ENCODE data around the gene UNC93B1.

UNC93B1 gene

DNA sequence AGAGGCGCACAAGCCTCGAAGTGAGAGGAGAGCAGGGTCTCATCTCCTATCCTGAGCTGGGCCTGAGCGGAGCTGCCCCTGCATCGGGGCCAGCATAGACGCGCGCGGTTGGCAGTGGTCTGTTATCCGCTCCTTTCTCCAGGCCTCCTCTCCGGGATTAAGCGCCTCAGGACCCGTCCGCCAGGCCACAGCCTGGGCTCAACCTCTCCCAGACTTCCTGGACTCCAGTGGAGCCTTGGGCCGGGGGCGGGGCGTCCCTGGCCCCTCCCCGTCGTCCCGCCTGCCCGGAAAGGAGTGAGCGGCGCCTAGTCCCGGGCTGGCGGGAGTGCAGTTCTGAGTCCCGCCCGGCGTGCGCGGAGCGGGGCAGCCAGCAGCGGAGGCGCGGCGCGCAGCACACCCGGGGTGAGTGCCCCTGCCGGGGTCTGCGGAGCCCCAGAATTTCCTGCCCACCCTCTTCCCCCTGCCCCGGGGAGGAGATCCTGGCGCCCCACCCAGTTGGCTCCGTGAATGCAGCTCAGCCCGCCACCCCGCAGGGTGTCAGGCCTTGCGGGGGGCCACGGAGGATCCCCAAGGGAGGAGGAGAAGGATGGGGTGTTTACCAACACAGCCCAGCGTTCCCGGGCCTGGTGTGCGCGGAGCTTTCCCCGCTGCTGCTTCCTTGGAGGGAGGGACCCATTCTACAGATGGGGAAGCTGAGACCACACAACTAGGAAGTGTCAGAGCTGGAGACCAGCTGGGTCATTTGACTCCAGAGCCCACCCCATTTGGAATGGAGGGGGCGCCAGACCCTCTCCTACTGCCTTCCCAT is 35.0 kb upstream of the UNC93B1 start, which contains the start of gene TCIRG1:
Gene TCIRG1, plus strand, starts transcription at position 308 of the 808 bp plus-strand sequence. CDS start 2,247 bp downstream, outside the sequence.
- TF ChIP-seq, protein P1, sequence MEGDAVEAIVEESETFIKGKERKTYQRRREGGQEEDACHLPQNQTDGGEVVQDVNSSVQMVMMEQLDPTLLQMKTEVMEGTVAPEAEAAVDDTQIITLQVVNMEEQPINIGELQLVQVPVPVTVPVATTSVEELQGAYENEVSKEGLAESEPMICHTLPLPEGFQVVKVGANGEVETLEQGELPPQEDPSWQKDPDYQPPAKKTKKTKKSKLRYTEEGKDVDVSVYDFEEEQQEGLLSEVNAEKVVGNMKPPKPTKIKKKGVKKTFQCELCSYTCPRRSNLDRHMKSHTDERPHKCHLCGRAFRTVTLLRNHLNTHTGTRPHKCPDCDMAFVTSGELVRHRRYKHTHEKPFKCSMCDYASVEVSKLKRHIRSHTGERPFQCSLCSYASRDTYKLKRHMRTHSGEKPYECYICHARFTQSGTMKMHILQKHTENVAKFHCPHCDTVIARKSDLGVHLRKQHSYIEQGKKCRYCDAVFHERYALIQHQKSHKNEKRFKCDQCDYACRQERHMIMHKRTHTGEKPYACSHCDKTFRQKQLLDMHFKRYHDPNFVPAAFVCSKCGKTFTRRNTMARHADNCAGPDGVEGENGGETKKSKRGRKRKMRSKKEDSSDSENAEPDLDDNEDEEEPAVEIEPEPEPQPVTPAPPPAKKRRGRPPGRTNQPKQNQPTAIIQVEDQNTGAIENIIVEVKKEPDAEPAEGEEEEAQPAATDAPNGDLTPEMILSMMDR (IDR thresholded peaks at IDR 0.05; ENCODE audit: low read length, missing control alignments) = no peak
- peak; percentile 78 for DNase-seq (ENCODE audit: low read depth)
- H3K4me3 ChIP-seq (replicated peaks; ENCODE audit: low read depth, low read length) = peak within 1 kb of the TSS; percentile 73

GRCh38 chr11:68038226-68038717 is 34.4 kb upstream of the UNC93B1 start:
- TF ChIP-seq, protein P1 (IDR thresholded peaks at IDR 0.05; ENCODE audit: low read length, missing control alignments) = no peak
- H3K4me3 ChIP-seq (replicated peaks; ENCODE audit: low read depth, low read length) = peak overlapping the region; percentile 73

DNA sequence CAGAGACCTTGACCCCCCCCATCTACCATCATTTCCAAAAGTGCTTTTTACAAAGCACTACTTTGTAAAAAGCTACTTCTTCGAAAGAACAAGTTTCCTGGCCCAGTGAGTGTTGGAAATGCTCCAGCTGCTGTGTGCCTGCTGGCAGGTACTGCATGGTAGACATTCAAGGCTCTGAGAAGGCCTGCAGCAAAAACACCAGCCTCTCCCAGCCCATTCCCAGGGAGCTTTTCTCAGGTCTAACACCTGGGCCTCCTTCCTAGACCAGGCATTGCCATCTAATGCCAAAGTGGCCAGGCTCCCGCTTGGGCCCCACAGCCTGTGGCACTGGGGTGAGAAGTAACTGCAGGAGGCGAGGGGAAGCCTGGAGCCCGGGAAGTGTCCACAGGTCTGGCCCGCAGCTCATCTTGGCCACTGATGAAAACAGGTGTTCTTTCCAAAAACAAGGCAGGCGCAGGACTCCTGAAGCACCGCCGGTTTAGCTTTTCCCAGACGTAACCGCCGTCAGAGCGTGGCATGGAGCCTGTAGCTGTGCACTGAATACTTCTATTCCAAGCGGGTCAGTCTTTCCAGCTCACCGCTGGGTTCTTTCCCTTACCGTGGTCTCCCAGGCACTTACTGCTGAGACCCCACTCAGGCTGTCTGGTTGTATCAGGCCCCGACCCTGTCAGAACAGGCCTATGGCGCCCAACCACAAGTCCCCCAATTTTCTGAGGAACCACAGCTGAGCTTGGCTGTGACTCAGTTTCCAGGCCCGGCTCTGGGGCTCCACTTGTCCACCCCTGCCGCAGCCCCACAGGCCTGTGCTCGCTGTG is 33.7 kb upstream of the UNC93B1 start:
- DNase-seq (ENCODE audit: low read depth) = no peak
- TF ChIP-seq, protein P1 (IDR thresholded peaks at IDR 0.05; ENCODE audit: low read length, missing control alignments) = no peak
- no peak overlapping the region for H3K4me3 ChIP-seq (replicated peaks; ENCODE audit: low read depth, low read length)

More at GRCh38 chr11:68038226-68038717, 34.4 kb upstream of the UNC93B1 start:
- no peak for DNase-seq (ENCODE audit: low read depth)

DNA sequence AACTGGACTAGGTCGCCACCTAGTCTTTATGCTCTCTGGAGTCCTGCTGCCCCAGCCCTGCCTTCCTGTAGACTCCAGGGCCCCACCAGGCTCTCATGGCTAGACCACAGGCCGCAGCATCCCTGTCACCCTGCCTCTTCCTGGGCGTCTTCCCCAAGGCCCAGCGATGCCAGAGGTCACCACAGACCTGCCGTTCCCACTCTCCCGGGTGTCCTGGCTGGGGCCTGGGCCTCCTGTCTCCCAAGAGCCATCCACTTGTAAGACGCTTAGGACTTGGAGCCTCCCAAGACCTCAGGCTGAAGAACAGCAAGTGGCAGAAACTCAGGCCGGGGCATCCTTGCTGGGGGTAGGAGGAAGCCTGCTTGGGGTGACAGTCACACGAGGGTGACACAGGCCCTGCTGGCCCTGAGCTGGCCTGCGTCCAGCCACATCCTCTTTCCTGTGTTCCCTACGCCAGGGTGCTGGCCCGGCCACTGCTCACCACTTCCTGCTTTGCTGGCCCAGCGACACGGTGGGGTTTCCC is 32.9 kb upstream of the UNC93B1 start:
- no peak overlapping the region for H3K4me3 ChIP-seq (replicated peaks; ENCODE audit: low read depth, low read length)
- TF ChIP-seq, protein P1 (IDR thresholded peaks at IDR 0.05; ENCODE audit: low read length, missing control alignments) = no peak
- no peak for DNase-seq (ENCODE audit: low read depth)

DNA sequence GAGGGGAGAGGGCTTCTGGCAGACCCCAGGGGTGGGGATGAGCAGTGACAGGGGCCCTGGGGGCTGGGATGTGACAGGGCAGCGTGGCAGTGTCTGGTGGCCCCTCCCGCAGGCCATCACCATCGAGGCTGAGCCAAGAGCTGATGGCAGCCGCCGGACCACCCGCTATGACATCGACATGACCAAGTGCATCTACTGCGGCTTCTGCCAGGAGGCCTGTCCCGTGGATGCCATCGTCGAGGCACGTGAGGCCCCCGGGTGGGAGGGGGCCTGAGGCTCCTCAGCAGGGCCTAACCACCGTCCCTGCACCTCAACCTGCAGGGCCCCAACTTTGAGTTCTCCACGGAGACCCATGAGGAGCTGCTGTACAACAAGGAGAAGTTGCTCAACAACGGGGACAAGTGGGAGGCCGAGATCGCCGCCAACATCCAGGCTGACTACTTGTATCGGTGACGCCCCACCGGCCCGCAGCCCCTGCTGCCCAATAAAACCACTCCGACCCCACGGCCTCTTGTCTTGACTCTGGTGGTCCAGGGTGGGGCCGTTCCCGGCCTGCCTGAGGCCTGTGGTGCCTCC is 32.3 kb upstream of the UNC93B1 start:
- TF ChIP-seq, protein P1 (IDR thresholded peaks at IDR 0.05; ENCODE audit: low read length, missing control alignments) = no peak
- no peak overlapping the region for H3K4me3 ChIP-seq (replicated peaks; ENCODE audit: low read depth, low read length)
- DNase-seq (ENCODE audit: low read depth) = no peak

DNA sequence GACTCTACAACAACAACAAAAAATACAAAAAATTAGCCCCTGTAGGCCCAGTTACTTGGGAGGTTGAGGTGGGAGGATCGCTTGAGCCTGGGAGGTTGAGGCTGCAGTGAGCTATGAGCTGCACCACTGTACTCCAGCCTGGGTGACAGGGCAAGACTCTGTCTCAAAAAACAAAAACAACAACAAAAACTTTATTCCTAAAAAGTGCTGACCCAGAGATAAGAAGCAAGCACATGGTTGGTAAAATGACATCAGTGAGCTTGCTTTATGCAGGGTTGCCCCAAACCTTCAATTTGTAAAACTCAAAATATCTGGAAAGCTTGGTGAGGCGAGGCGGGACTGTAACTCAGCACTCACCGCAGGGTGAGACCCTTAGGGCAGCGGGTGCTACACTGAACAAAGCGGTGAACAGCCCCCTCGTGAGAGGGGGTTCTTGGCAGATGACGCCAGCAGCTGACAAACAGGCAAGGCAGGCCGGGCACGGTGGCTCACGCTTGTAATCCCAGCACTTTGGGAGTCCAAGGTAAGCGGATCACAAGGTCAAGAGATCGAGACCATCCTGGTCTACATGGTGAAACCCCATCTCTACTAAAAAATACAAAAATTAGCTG is 31.5 kb upstream of the UNC93B1 start:
- TF ChIP-seq, protein P1 (IDR thresholded peaks at IDR 0.05; ENCODE audit: low read length, missing control alignments) = no peak
- no peak overlapping the region for H3K4me3 ChIP-seq (replicated peaks; ENCODE audit: low read depth, low read length)
- DNase-seq (ENCODE audit: low read depth) = no peak
